DND-41 (cell line): Measurements from ENCODE around the gene CDC42SE2.

ENCODE experiments used
- ATAC-seq: fragments of 200-7000 bp; cut with Tn5 transposase; 3 replicates; pipeline ENCODE4 v1.9.1; 2021; ENCODE audit warnings: low read depth; ENCODE audit not compliant: insufficient read depth
- DNase-seq: peaks from one replicate; pipeline ENCODE4 v3.0.0-alpha.2; 2020
- H2AFZ ChIP-seq: 2 replicates; pipeline ENCODE4 v1.6.0; 2012; ENCODE audit warnings: low read depth, low read length
- H3K27ac ChIP-seq: 2 replicates; pipeline ENCODE4 v1.5.1; 2012; ENCODE audit warnings: low read length, inconsistent platforms
- H3K27me3 ChIP-seq: fragments of 200-600 bp; sonication (generic); 2 replicates; pipeline ENCODE4 v1.6.0; 2012; ENCODE audit warnings: low read length, mild to moderate bottlenecking, inconsistent platforms; ENCODE audit not compliant: insufficient read depth, poor library complexity
- H3K36me3 ChIP-seq: 2 replicates; pipeline ENCODE4 v1.5.1; 2012; ENCODE audit warnings: low read length, inconsistent platforms; ENCODE audit not compliant: insufficient read depth
- H3K4me1 ChIP-seq: 2 replicates; pipeline ENCODE4 v1.5.1; 2012; ENCODE audit warnings: mild to moderate bottlenecking, low read length; ENCODE audit not compliant: insufficient read depth
- H3K4me2 ChIP-seq: 2 replicates; pipeline ENCODE4 v1.6.0; 2012; ENCODE audit warnings: mild to moderate bottlenecking, moderate library complexity, low read length, inconsistent platforms; ENCODE audit not compliant: insufficient read depth
- H3K4me3 ChIP-seq, 2 experiments: fragments of 200-600 bp in 1 of 2; shearing (Covaris generic) in 1 of 2; 2 replicates each; pipeline ENCODE4 v1.5.1; 2012 to 2016; ENCODE audit warnings: inconsistent platforms in 2 of 2, low read length in 2 of 2, mild to moderate bottlenecking in 2 of 2, low read depth in 1 of 2, moderate library complexity in 1 of 2
- H3K79me2 ChIP-seq: 2 replicates; pipeline ENCODE4 v1.6.0; 2012; ENCODE audit warnings: low read length, inconsistent platforms; ENCODE audit not compliant: insufficient read depth
- H3K9ac ChIP-seq: 2 replicates; pipeline ENCODE4 v1.6.0; 2012; ENCODE audit warnings: low read depth, mild to moderate bottlenecking, inconsistent platforms, low read length, moderate library complexity
- H3K9me3 ChIP-seq: 2 replicates; pipeline ENCODE4 v1.5.1; 2012; ENCODE audit warnings: low read length, moderate library complexity, mild to moderate bottlenecking, inconsistent platforms; ENCODE audit not compliant: insufficient read depth, severe bottlenecking
- H4K20me1 ChIP-seq: 2 replicates; pipeline ENCODE4 v1.6.0; 2012; ENCODE audit warnings: low read length; ENCODE audit not compliant: insufficient read depth
- CTCF ChIP-seq: IDR thresholded peaks from 2 replicates; pipeline ENCODE4 v1.5.1; 2012; ENCODE audit warnings: borderline replicate concordance, low read length, moderate library complexity, mild to moderate bottlenecking; ENCODE audit not compliant: poor library complexity, severe bottlenecking; ENCODE audit errors: extremely low read depth
- EZH2 ChIP-seq: IDR thresholded peaks from 3 replicates; pipeline ENCODE4 v1.6.1; 2012; ENCODE audit warnings: borderline replicate concordance, low read depth, mild to moderate bottlenecking, moderate library complexity, low read length, inconsistent platforms; ENCODE audit not compliant: severe bottlenecking

The CDC42SE2 gene

GRCh38 chr5:131419877-131420276 lies 156.0 kb downstream of the CDC42SE2 start:
- Histone ChIP-seq H3K4me3 (no peak overlapping the region), H3K9ac (no peak overlapping the region), H3K27me3 (no peaks in the 10 kb centered on the region), H3K9me3 (no peaks in the 10 kb centered on the region), H4K20me1 (no peaks in the 10 kb centered on the region), H3K4me2 (no peak overlapping the region), H3K36me3 (peaks cover 26% of the 10 kb centered on the region), H3K4me1 (peaks cover 3% of the 10 kb centered on the region), H2AFZ (no peak overlapping the region), H3K79me2 (no peaks in the 10 kb centered on the region), H3K27ac (no peak overlapping the region)
- ATAC-seq (no peak), DNase-seq (no peak)
- TF ChIP-seq CTCF (no peak), EZH2 (no peak)

- no peak for DNase-seq
These were observed 159.2 kb downstream of the CDC42SE2 start for GRCh38 chr5:131423056-131423455.

GRCh38 chr5:131426011-131426410 lies 162.2 kb downstream of the CDC42SE2 start:
- Histone ChIP-seq H3K4me2 (no peak overlapping the region), H3K79me2 (no peaks in the 10 kb centered on the region), H2AFZ (no peak overlapping the region), H3K36me3 (peaks cover 65% of the 10 kb centered on the region), H3K9ac (no peak overlapping the region), H3K4me1 (no peaks in the 10 kb centered on the region), H3K9me3 (no peaks in the 10 kb centered on the region), H3K27ac (no peak overlapping the region), H3K27me3 (no peaks in the 10 kb centered on the region), H4K20me1 (no peaks in the 10 kb centered on the region), H3K4me3 (no peak overlapping the region)
- DNase-seq (no peak), ATAC-seq (no peak)
- TF ChIP-seq CTCF (no peak), EZH2 (no peak)

More at GRCh38 chr5:131423056-131423455, 159.2 kb downstream of the CDC42SE2 start:
- ATAC-seq, result peak; percentile 64; the same call in 2 of the 3 replicates
- no peak overlapping the region for H3K4me3 ChIP-seq
- H4K20me1 ChIP-seq, result no peaks in the 10 kb centered on the region
- no peak overlapping the region for H3K9ac ChIP-seq
- peak; percentile 48 for TF ChIP-seq CTCF
- TF ChIP-seq EZH2, result no peak
- H3K27ac ChIP-seq, result no peak overlapping the region
- H3K27me3 ChIP-seq, result no peaks in the 10 kb centered on the region
- H3K4me1 ChIP-seq, result no peaks in the 10 kb centered on the region
- H3K36me3 ChIP-seq, result peaks cover 46% of the 10 kb centered on the region
- H3K79me2 ChIP-seq, result no peaks in the 10 kb centered on the region
- no peak overlapping the region for H3K4me2 ChIP-seq
- no peaks in the 10 kb centered on the region for H3K9me3 ChIP-seq
- H2AFZ ChIP-seq, result no peak overlapping the region

- H3K4me2 ChIP-seq, result no peak overlapping the region
- no peak overlapping the region for H3K27ac ChIP-seq
- H4K20me1 ChIP-seq, result no peaks in the 10 kb centered on the region
- TF ChIP-seq CTCF (no peak), EZH2 (no peak)
- DNase-seq (no peak), ATAC-seq (no peak)
- H3K27me3 ChIP-seq, result no peaks in the 10 kb centered on the region
- no peaks in the 10 kb centered on the region for H3K79me2 ChIP-seq
- no peaks in the 10 kb centered on the region for H3K4me1 ChIP-seq
- peaks cover 80% of the 10 kb centered on the region for H3K36me3 ChIP-seq
- no peak overlapping the region for H2AFZ ChIP-seq
- no peak overlapping the region for H3K4me3 ChIP-seq
- H3K9me3 ChIP-seq, result no peaks in the 10 kb centered on the region
- H3K9ac ChIP-seq, result no peak overlapping the region
These were observed 166.9 kb downstream of the CDC42SE2 start for GRCh38 chr5:131430794-131431193.
